ENCODE measurements around the gene SRGAP3. TPM values are rescaled to one million over a fixed set of nuclear protein-coding genes. Genes with fewer than 3 reads are reported as not detected.

Gene SRGAP3
- total RNA-seq, 1 donor from 2014 or later, result 3.9 TPM

GRCh38 chr3:9059489-9060400 is 189.7 kb downstream of the SRGAP3 start:
- Histone ChIP-seq H4K20me1 (ENCODE audit: insufficient read depth, low read length) (no peaks in the 10 kb centered on the region), H3K27me3 (ENCODE audit: insufficient read depth, low read length) (no peaks in the 10 kb centered on the region), H3K4me1 (ENCODE audit: insufficient read depth, low read length) (no peaks in the 10 kb centered on the region), H3K4me2 (ENCODE audit: low read length) (no peak overlapping the region), H3K9ac (ENCODE audit: low read length) (no peak overlapping the region), H3K79me2 (ENCODE audit: insufficient read depth, low read length) (no peaks in the 10 kb centered on the region), H3K36me3 (ENCODE audit: insufficient read depth, low read length) (no peaks in the 10 kb centered on the region), H2AFZ (ENCODE audit: low read depth, low read length) (no peak overlapping the region), H3K27ac (ENCODE audit: low read depth, low read length) (no peak overlapping the region), H3K4me3 (ENCODE audit: insufficient read depth, low read depth, low read length) (no peak overlapping the region), H3K9me3 (ENCODE audit: insufficient read depth, low read depth, low read length) (no peaks in the 10 kb centered on the region)
- Mint-ChIP-seq H3K4me3 (ENCODE audit: unreplicated experiment) (no peak overlapping the region), H3K4me1 (ENCODE audit: low read depth, unreplicated experiment) (no peaks in the 10 kb centered on the region), H3K27ac (ENCODE audit: unreplicated experiment) (no peak overlapping the region), H3K27me3 (ENCODE audit: low read depth, unreplicated experiment) (peaks cover 11% of the 10 kb centered on the region), H3K9me3 (ENCODE audit: unreplicated experiment) (peaks cover 4% of the 10 kb centered on the region), H3K36me3 (ENCODE audit: low read depth, unreplicated experiment) (peaks cover 14% of the 10 kb centered on the region)
- DNase-seq (ENCODE audit: low read depth) (no peak), FAIRE-seq (no peak)
- TF ChIP-seq EZH2 (IDR thresholded peaks at IDR 0.05; ENCODE audit: insufficient read depth, low read length) (no peak), CTCF (IDR thresholded peaks at IDR 0.05; ENCODE audit: insufficient read depth, low read depth, low read length) (no peak)

DNA sequence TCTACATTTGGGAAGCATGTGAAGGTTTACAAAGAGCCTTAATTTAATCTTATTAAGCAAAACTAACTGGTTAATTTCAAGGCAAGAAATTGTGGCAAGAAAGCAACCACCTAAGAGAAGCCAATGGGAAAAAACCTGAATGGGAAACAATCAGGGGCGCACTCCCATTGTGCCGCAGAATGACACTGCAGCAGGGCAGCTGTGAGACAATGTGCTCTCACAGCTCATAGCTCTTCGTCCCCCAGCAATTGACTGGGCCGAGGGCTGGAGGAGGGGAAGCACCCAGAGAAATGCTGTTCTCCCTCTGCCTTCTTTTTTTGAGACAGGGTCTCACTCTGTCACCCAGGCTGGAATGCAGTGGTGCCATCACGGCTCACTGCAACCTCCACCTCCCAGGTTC is 192.9 kb downstream of the SRGAP3 start:
- TF ChIP-seq CTCF (IDR thresholded peaks at IDR 0.05; ENCODE audit: insufficient read depth, low read depth, low read length) (no peak), EZH2 (IDR thresholded peaks at IDR 0.05; ENCODE audit: insufficient read depth, low read length) (no peak)
- Histone ChIP-seq H3K4me2 (ENCODE audit: low read length) (no peak overlapping the region), H3K79me2 (ENCODE audit: insufficient read depth, low read length) (no peaks in the 10 kb centered on the region), H3K4me3 (ENCODE audit: insufficient read depth, low read depth, low read length) (no peak overlapping the region), H3K27ac (ENCODE audit: low read depth, low read length) (no peak overlapping the region), H3K9me3 (ENCODE audit: insufficient read depth, low read depth, low read length) (no peaks in the 10 kb centered on the region), H3K9ac (ENCODE audit: low read length) (no peak overlapping the region), H4K20me1 (ENCODE audit: insufficient read depth, low read length) (no peaks in the 10 kb centered on the region), H3K27me3 (ENCODE audit: insufficient read depth, low read length) (no peaks in the 10 kb centered on the region), H3K4me1 (ENCODE audit: insufficient read depth, low read length) (no peaks in the 10 kb centered on the region), H3K36me3 (ENCODE audit: insufficient read depth, low read length) (no peaks in the 10 kb centered on the region), H2AFZ (ENCODE audit: low read depth, low read length) (no peak overlapping the region)
- peaks cover 10% of the 10 kb centered on the region for H3K27me3 Mint-ChIP-seq (ENCODE audit: low read depth, unreplicated experiment)
- H3K9me3 Mint-ChIP-seq (ENCODE audit: unreplicated experiment), result peaks cover 3% of the 10 kb centered on the region
- FAIRE-seq, result no peak
- peaks cover 9% of the 10 kb centered on the region for H3K36me3 Mint-ChIP-seq (ENCODE audit: low read depth, unreplicated experiment)
- no peak overlapping the region for H3K4me3 Mint-ChIP-seq (ENCODE audit: unreplicated experiment)
- no peak overlapping the region for H3K27ac Mint-ChIP-seq (ENCODE audit: unreplicated experiment)
- no peak for DNase-seq (ENCODE audit: low read depth)
- H3K4me1 Mint-ChIP-seq (ENCODE audit: low read depth, unreplicated experiment), result no peaks in the 10 kb centered on the region
